Measurements from ENCODE around the gene CRISPLD2.
A peak's percentile ranks its signal among the peaks of the same experiment; 100 is the strongest.

Gene CRISPLD2

GRCh38 chr16:84919708-84920107 lies 99.9 kb downstream of the CRISPLD2 start:
- H3K4me1 ChIP-seq (ENCODE audit: control insufficient read depth in 2 of 2, insufficient read depth in 1 of 2, low read depth in 1 of 2, low read length in 2 of 2): peaks cover 4 to 14% of the 10 kb centered on the region in 2 donors
- no peak overlapping the region for H3K4me2 ChIP-seq (ENCODE audit: insufficient read depth, low read length, poor library complexity, severe bottlenecking)
- no peak for DNase-seq (ENCODE audit: low spot score)
- no peak overlapping the region for H3K4ac ChIP-seq (ENCODE audit: low read length)
- no CpG with 5 or more reads among the region's 13 CpGs for WGBS, 2 donors (ENCODE audit: extremely low coverage in 2 of 2, insufficient read length in 2 of 2, insufficient replicate concordance in 1 of 2)
- H3K9me3 ChIP-seq (replicated peaks in 1 of 2; ENCODE audit: control insufficient read depth in 2 of 2, insufficient read depth in 1 of 2, low read depth in 1 of 2, low read length in 2 of 2): no peaks in the 10 kb centered on the region
- peaks cover 0 to 39% (median 2%) of the 10 kb centered on the region in 3 experiments for H3K27me3 ChIP-seq (ENCODE audit: control insufficient read depth in 3 of 3, insufficient read depth in 3 of 3, low read depth in 1 of 3, low read length in 3 of 3)
- no peak overlapping the region for H2BK15ac ChIP-seq (ENCODE audit: low read length)
- H2BK120ac ChIP-seq (ENCODE audit: low read depth, low read length): no peak overlapping the region
- no peak overlapping the region for H2BK12ac ChIP-seq (ENCODE audit: low read length)
- no peak overlapping the region for H3K14ac ChIP-seq (ENCODE audit: low read length)
- H3K18ac ChIP-seq (ENCODE audit: low read length): no peak overlapping the region
- no peak overlapping the region for H3K27ac ChIP-seq (replicated peaks; ENCODE audit: low read length)
- no peak overlapping the region for H2BK5ac ChIP-seq (ENCODE audit: low read length)
- H3K36me3 ChIP-seq (replicated peaks in 1 of 2; ENCODE audit: control insufficient read depth in 2 of 2, insufficient read depth in 2 of 2, low read length in 2 of 2): no peaks in the 10 kb centered on the region
- H2AFZ ChIP-seq (ENCODE audit: low read length): no peak overlapping the region
- no peak overlapping the region for H3K23ac ChIP-seq (ENCODE audit: low read depth, low read length, poor library complexity)
- no peak overlapping the region for H3K9ac ChIP-seq (ENCODE audit: low read depth, low read length, poor library complexity)
- H4K91ac ChIP-seq (ENCODE audit: low read depth, low read length, poor library complexity): no peak overlapping the region
- H2AK5ac ChIP-seq (ENCODE audit: low read depth, low read length): no peak overlapping the region
- no peak overlapping the region for H4K8ac ChIP-seq (ENCODE audit: low read depth, low read length)
- no peak overlapping the region for H3K4me3 ChIP-seq (ENCODE audit: low read length in 2 of 2)
- H3K79me1 ChIP-seq (ENCODE audit: low read depth, low read length): no peaks in the 10 kb centered on the region

DNA sequence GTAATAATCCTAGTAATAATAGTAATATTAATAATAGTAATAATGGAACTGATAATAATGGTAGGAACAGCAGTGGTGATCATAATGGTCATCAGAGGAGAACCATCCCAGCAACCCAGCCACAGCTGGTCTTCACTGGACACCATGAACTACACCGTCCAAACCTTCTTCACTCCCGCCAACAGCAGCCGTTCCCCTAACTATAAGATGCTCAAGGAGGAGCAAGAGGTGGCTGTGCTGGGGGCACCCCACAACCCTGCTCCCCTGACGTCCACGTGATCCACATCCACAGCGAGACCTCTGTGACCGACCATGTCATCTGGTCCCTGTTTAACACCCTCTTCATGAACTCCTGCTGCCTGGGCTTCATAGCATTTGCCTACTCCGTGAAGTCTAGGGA lies 100.5 kb downstream of the CRISPLD2 start:
- no peak overlapping the region for H2BK5ac ChIP-seq (ENCODE audit: low read length)
- H4K91ac ChIP-seq (ENCODE audit: low read depth, low read length, poor library complexity): no peak overlapping the region
- H3K14ac ChIP-seq (ENCODE audit: low read length): no peak overlapping the region
- no peak overlapping the region for H2AFZ ChIP-seq (ENCODE audit: low read length)
- no peak overlapping the region for H3K4me3 ChIP-seq (ENCODE audit: low read length in 2 of 2)
- peaks cover 0 to 38% (median 2%) of the 10 kb centered on the region in 3 experiments for H3K27me3 ChIP-seq (ENCODE audit: control insufficient read depth in 3 of 3, insufficient read depth in 3 of 3, low read depth in 1 of 3, low read length in 3 of 3)
- H3K4me1 ChIP-seq (ENCODE audit: control insufficient read depth in 2 of 2, insufficient read depth in 1 of 2, low read depth in 1 of 2, low read length in 2 of 2): peaks cover 4 to 16% of the 10 kb centered on the region in 2 donors
- no peaks in the 10 kb centered on the region for H3K9me3 ChIP-seq (replicated peaks in 1 of 2; ENCODE audit: control insufficient read depth in 2 of 2, insufficient read depth in 1 of 2, low read depth in 1 of 2, low read length in 2 of 2)
- no peak overlapping the region for H3K4ac ChIP-seq (ENCODE audit: low read length)
- H2BK15ac ChIP-seq (ENCODE audit: low read length): no peak overlapping the region
- no peak overlapping the region for H3K9ac ChIP-seq (ENCODE audit: low read depth, low read length, poor library complexity)
- no CpG with 5 or more reads among the region's 8 CpGs for WGBS, 2 donors (ENCODE audit: extremely low coverage in 2 of 2, insufficient read length in 2 of 2, insufficient replicate concordance in 1 of 2)
- H4K8ac ChIP-seq (ENCODE audit: low read depth, low read length): no peak overlapping the region
- H3K27ac ChIP-seq (replicated peaks; ENCODE audit: low read length): no peak overlapping the region
- no peak overlapping the region for H2AK5ac ChIP-seq (ENCODE audit: low read depth, low read length)
- no peak overlapping the region for H3K18ac ChIP-seq (ENCODE audit: low read length)
- DNase-seq (ENCODE audit: low spot score): no peak
- no peaks in the 10 kb centered on the region for H3K79me1 ChIP-seq (ENCODE audit: low read depth, low read length)
- no peak overlapping the region for H2BK120ac ChIP-seq (ENCODE audit: low read depth, low read length)
- no peak overlapping the region for H3K4me2 ChIP-seq (ENCODE audit: insufficient read depth, low read length, poor library complexity, severe bottlenecking)
- no peak overlapping the region for H2BK12ac ChIP-seq (ENCODE audit: low read length)
- no peak overlapping the region for H3K23ac ChIP-seq (ENCODE audit: low read depth, low read length, poor library complexity)
- H3K36me3 ChIP-seq (replicated peaks in 1 of 2; ENCODE audit: control insufficient read depth in 2 of 2, insufficient read depth in 2 of 2, low read length in 2 of 2): no peaks in the 10 kb centered on the region

- H4K91ac ChIP-seq (ENCODE audit: low read depth, low read length, poor library complexity): no peak overlapping the region
- no peaks in the 10 kb centered on the region for H3K79me1 ChIP-seq (ENCODE audit: low read depth, low read length)
- no peak overlapping the region for H3K4me2 ChIP-seq (ENCODE audit: insufficient read depth, low read length, poor library complexity, severe bottlenecking)
- H3K4ac ChIP-seq (ENCODE audit: low read length): no peak overlapping the region
- H3K9ac ChIP-seq (ENCODE audit: low read depth, low read length, poor library complexity): no peak overlapping the region
- H3K27ac ChIP-seq (replicated peaks; ENCODE audit: low read length): no peak overlapping the region
- no peak overlapping the region for H4K8ac ChIP-seq (ENCODE audit: low read depth, low read length)
- H2AFZ ChIP-seq (ENCODE audit: low read length): peak overlapping the region; percentile 35
- peak overlapping the region; percentile 87 for H3K14ac ChIP-seq (ENCODE audit: low read length)
- peak overlapping the region; percentile 25 for H3K23ac ChIP-seq (ENCODE audit: low read depth, low read length, poor library complexity)
- no CpG with 5 or more reads among the region's 19 CpGs for WGBS, 2 donors (ENCODE audit: extremely low coverage in 2 of 2, insufficient read length in 2 of 2, insufficient replicate concordance in 1 of 2)
- H3K4me1 ChIP-seq (ENCODE audit: control insufficient read depth in 2 of 2, insufficient read depth in 1 of 2, low read depth in 1 of 2, low read length in 2 of 2): peaks cover 4 to 12% of the 10 kb centered on the region in 2 donors
- peak overlapping the region; percentile 59 for H2AK5ac ChIP-seq (ENCODE audit: low read depth, low read length)
- peak overlapping the region; percentile 62 for H2BK15ac ChIP-seq (ENCODE audit: low read length)
- H3K9me3 ChIP-seq (replicated peaks in 1 of 2; ENCODE audit: control insufficient read depth in 2 of 2, insufficient read depth in 1 of 2, low read depth in 1 of 2, low read length in 2 of 2): no peaks in the 10 kb centered on the region
- H2BK12ac ChIP-seq (ENCODE audit: low read length): peak overlapping the region; percentile 88
- peak overlapping the region; percentile 87 for H3K18ac ChIP-seq (ENCODE audit: low read length)
- H3K36me3 ChIP-seq (replicated peaks in 1 of 2; ENCODE audit: control insufficient read depth in 2 of 2, insufficient read depth in 2 of 2, low read length in 2 of 2): no peaks in the 10 kb centered on the region
- no peak overlapping the region for H3K4me3 ChIP-seq (ENCODE audit: low read length in 2 of 2)
- peak overlapping the region; percentile 78 for H2BK5ac ChIP-seq (ENCODE audit: low read length)
- peak overlapping the region; percentile 42 for H2BK120ac ChIP-seq (ENCODE audit: low read depth, low read length)
- no peak for DNase-seq (ENCODE audit: low spot score)
- H3K27me3 ChIP-seq (ENCODE audit: control insufficient read depth in 3 of 3, insufficient read depth in 3 of 3, low read depth in 1 of 3, low read length in 3 of 3): peaks cover 0 to 17% (median 2%) of the 10 kb centered on the region in 3 experiments
These were observed 102.8 kb downstream of the CRISPLD2 start for GRCh38 chr16:84922351-84923120.

DNA sequence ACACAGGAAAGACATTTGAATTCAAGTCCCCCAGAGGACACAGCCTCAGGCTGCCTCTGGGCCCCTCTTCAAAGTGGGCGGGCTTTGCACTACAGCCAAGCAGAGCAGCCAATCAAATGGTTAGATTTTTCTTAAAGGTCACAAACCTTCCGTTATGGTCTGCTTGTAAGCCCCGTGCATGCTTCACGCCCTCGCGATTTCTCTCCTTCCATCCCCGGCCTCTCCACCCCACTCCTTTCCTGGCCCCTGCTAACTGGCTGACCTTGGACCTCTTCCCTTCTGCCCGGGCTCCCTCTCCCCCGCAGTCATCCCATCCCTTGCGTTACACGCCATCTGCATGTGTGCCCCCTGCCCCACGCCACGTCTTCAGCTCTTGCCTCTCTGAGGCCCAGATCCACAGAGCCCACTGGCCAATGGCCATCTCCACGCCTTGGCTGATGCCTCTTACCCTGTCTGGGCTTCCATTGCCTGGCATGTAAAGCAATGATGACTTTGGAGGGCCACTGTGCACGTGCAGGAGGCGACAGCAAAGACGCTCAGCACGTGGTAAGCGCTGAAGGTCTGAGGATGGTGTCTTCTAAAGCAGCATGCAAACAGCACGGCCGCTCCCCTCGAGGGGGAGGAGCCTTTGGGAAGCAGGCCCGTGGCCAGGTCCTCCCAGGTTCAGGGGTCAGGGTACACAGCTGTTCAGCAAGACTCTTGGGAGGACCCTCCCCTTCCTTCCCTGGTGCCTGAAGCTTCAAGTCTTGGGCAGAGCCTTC lies 104.7 kb downstream of the CRISPLD2 start:
- peak overlapping the region; percentile 72 for H2BK5ac ChIP-seq (ENCODE audit: low read length)
- H2AK5ac ChIP-seq (ENCODE audit: low read depth, low read length): peak overlapping the region; percentile 66
- peak overlapping the region; percentile 18 for H3K4ac ChIP-seq (ENCODE audit: low read length)
- H3K9me3 ChIP-seq (replicated peaks in 1 of 2; ENCODE audit: control insufficient read depth in 2 of 2, insufficient read depth in 1 of 2, low read depth in 1 of 2, low read length in 2 of 2): no peaks in the 10 kb centered on the region
- no peak overlapping the region for H2BK120ac ChIP-seq (ENCODE audit: low read depth, low read length)
- peak overlapping the region; percentile 23 for H4K8ac ChIP-seq (ENCODE audit: low read depth, low read length)
- H3K4me2 ChIP-seq (ENCODE audit: insufficient read depth, low read length, poor library complexity, severe bottlenecking): no peak overlapping the region
- H4K91ac ChIP-seq (ENCODE audit: low read depth, low read length, poor library complexity): peak overlapping the region; percentile 60
- no peaks in the 10 kb centered on the region for H3K79me1 ChIP-seq (ENCODE audit: low read depth, low read length)
- H3K4me3 ChIP-seq (ENCODE audit: low read length in 2 of 2): no peak overlapping the region
- peak overlapping the region; percentile 20 for H2AFZ ChIP-seq (ENCODE audit: low read length)
- no CpG with 5 or more reads among the region's 23 CpGs for WGBS, 2 donors (ENCODE audit: extremely low coverage in 2 of 2, insufficient read length in 2 of 2, insufficient replicate concordance in 1 of 2)
- H3K36me3 ChIP-seq (replicated peaks in 1 of 2; ENCODE audit: control insufficient read depth in 2 of 2, insufficient read depth in 2 of 2, low read length in 2 of 2): no peaks in the 10 kb centered on the region
- peak overlapping the region; percentile 93 for H2BK12ac ChIP-seq (ENCODE audit: low read length)
- peaks cover 4 to 12% of the 10 kb centered on the region in 2 donors for H3K4me1 ChIP-seq (ENCODE audit: control insufficient read depth in 2 of 2, insufficient read depth in 1 of 2, low read depth in 1 of 2, low read length in 2 of 2)
- H3K9ac ChIP-seq (ENCODE audit: low read depth, low read length, poor library complexity): peak overlapping the region; percentile 15
- no peak for DNase-seq (ENCODE audit: low spot score)
- H3K27me3 ChIP-seq (ENCODE audit: control insufficient read depth in 3 of 3, insufficient read depth in 3 of 3, low read depth in 1 of 3, low read length in 3 of 3): no peaks in the 10 kb centered on the region
- no peak overlapping the region for H3K27ac ChIP-seq (replicated peaks; ENCODE audit: low read length)
- H3K23ac ChIP-seq (ENCODE audit: low read depth, low read length, poor library complexity): peak overlapping the region; percentile 52
- peak overlapping the region; percentile 91 for H3K18ac ChIP-seq (ENCODE audit: low read length)
- peak overlapping the region; percentile 88 for H2BK15ac ChIP-seq (ENCODE audit: low read length)
- peak overlapping the region; percentile 43 for H3K14ac ChIP-seq (ENCODE audit: low read length)
